ENCODE data around the gene CCDC70. TPM values are rescaled to one million over a fixed set of nuclear protein-coding genes. Genes with fewer than 3 reads are reported as not detected.

CCDC70 gene
- total RNA-seq, 2 donors from 2014 or later: not detected

GRCh38 chr13:51817717-51818116 is 44.1 kb upstream of the CCDC70 start:
- Histone ChIP-seq H3K9ac (ENCODE audit: low read depth in 2 of 2, low read length in 2 of 2) (no peak overlapping the region), H3K4me1 (no peaks in the 10 kb centered on the region), H3K27me3 (no peaks in the 10 kb centered on the region), H3K9me3 (no peaks in the 10 kb centered on the region), H3K27ac (no peak overlapping the region), H3K4me3 (no peak overlapping the region), H3K36me3 (no peaks in the 10 kb centered on the region)
- no peak for DNase-seq
- no peak for TF ChIP-seq CTCF (IDR thresholded peaks at IDR 0.05)
- intact Hi-C loops (cut with DNase I): loop anchor here (5.0 to 10.0 kb wide), 2 partner anchors 310 to 387 kb away; partner anchors contain the start of gene NEK5

GRCh38 chr13:51818276-51818675 is 43.5 kb upstream of the CCDC70 start:
- H3K27ac ChIP-seq: no peak overlapping the region
- no peak overlapping the region for H3K9ac ChIP-seq (ENCODE audit: low read depth in 2 of 2, low read length in 2 of 2)
- no peaks in the 10 kb centered on the region for H3K27me3 ChIP-seq
- intact Hi-C loops (cut with DNase I): loop anchor here (5.0 to 10.0 kb wide), 2 partner anchors 309 to 387 kb away; partner anchors contain the start of gene NEK5
- H3K36me3 ChIP-seq: no peaks in the 10 kb centered on the region
- no peak overlapping the region for H3K4me3 ChIP-seq
- no peaks in the 10 kb centered on the region for H3K4me1 ChIP-seq
- H3K9me3 ChIP-seq: no peaks in the 10 kb centered on the region
- DNase-seq: no peak
- TF ChIP-seq CTCF (IDR thresholded peaks at IDR 0.05): no peak

GRCh38 chr13:51818781-51819511 is 42.8 kb upstream of the CCDC70 start:
- no peak overlapping the region for H3K27ac ChIP-seq
- intact Hi-C loops (cut with DNase I): loop anchor here (5.0 to 10.0 kb wide), 2 partner anchors 308 to 386 kb away; partner anchors contain the start of gene NEK5
- DNase-seq: no peak
- H3K36me3 ChIP-seq: no peaks in the 10 kb centered on the region
- no peak overlapping the region for H3K9ac ChIP-seq (ENCODE audit: low read depth in 2 of 2, low read length in 2 of 2)
- no peaks in the 10 kb centered on the region for H3K4me1 ChIP-seq
- TF ChIP-seq CTCF (IDR thresholded peaks at IDR 0.05): no peak
- H3K4me3 ChIP-seq: no peak overlapping the region
- H3K9me3 ChIP-seq: no peaks in the 10 kb centered on the region
- H3K27me3 ChIP-seq: no peaks in the 10 kb centered on the region

- no peak for DNase-seq
- Histone ChIP-seq H3K27ac (no peak overlapping the region), H3K9ac (ENCODE audit: low read depth in 2 of 2, low read length in 2 of 2) (no peak overlapping the region), H3K36me3 (no peaks in the 10 kb centered on the region), H3K4me3 (no peak overlapping the region), H3K4me1 (no peaks in the 10 kb centered on the region), H3K9me3 (no peaks in the 10 kb centered on the region), H3K27me3 (no peaks in the 10 kb centered on the region)
- TF ChIP-seq CTCF (IDR thresholded peaks at IDR 0.05): no peak
- intact Hi-C loops (cut with DNase I): loop anchor here (5.0 to 10.0 kb wide), 2 partner anchors 308 to 385 kb away; partner anchors contain the start of gene NEK5
Observed at GRCh38 chr13:51819544-51819943, 42.2 kb upstream of the CCDC70 start.

- Histone ChIP-seq H3K27me3 (no peaks in the 10 kb centered on the region), H3K27ac (no peak overlapping the region), H3K36me3 (no peaks in the 10 kb centered on the region), H3K9ac (ENCODE audit: low read depth in 2 of 2, low read length in 2 of 2) (no peak overlapping the region), H3K4me1 (no peaks in the 10 kb centered on the region), H3K4me3 (no peak overlapping the region), H3K9me3 (no peaks in the 10 kb centered on the region)
- intact Hi-C loops (cut with DNase I): no loop called here
- no peak for TF ChIP-seq CTCF (IDR thresholded peaks at IDR 0.05)
- no peak for DNase-seq
Observed at GRCh38 chr13:51820016-51820597, 41.7 kb upstream of the CCDC70 start.

All from colonic mucosa (tissue), 4 donors.